Measurements from ENCODE around the gene RNU11.

DNA sequence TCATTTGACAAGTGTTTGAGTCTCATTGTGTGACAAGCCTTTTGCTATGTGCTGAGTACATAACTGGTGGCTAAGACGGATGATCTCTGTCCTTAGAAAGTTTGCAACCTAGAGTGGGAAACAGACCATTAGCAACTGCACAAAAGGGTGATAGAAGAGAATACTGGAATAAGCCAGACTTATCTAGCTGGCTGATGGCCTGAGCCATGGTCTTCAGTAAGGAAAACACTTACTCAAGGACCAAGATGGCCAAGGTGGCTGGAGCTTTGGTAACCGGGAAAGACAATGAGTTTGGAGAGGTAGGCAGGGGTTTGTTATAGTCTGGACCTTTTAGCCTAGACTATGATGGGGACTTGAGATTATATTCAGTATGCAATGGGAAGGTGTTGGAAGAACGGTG, 3.9 kb upstream of the RNU11 start:
- TF ChIP-seq, protein P1, sequence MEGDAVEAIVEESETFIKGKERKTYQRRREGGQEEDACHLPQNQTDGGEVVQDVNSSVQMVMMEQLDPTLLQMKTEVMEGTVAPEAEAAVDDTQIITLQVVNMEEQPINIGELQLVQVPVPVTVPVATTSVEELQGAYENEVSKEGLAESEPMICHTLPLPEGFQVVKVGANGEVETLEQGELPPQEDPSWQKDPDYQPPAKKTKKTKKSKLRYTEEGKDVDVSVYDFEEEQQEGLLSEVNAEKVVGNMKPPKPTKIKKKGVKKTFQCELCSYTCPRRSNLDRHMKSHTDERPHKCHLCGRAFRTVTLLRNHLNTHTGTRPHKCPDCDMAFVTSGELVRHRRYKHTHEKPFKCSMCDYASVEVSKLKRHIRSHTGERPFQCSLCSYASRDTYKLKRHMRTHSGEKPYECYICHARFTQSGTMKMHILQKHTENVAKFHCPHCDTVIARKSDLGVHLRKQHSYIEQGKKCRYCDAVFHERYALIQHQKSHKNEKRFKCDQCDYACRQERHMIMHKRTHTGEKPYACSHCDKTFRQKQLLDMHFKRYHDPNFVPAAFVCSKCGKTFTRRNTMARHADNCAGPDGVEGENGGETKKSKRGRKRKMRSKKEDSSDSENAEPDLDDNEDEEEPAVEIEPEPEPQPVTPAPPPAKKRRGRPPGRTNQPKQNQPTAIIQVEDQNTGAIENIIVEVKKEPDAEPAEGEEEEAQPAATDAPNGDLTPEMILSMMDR (conservative IDR thresholded peaks at IDR 0.05; ENCODE audit: low read length) = no peak
- TF ChIP-seq EZH2phosphoT487 (IDR thresholded peaks at IDR 0.05; ENCODE audit: borderline replicate concordance, low read depth, low read length) = no peak
